Right ventricle myocardium inferior (tissue), 1 donor: ENCODE data around the gene DLG3. TPM values are rescaled to one million over a fixed set of nuclear protein-coding genes. Genes with fewer than 3 reads are reported as not detected.
"Not testable (repeated sequence)": the region's sequence is repeated elsewhere in the genome, so short reads cannot be mapped to it uniquely, and the experiment has no call there.

Experiments used
- ATAC-seq: fragments of 200-7000 bp; cut with Tn5 transposase; one replicate; pipeline ENCODE4 v1.9.1; 2020; ENCODE audit warnings: mild to moderate bottlenecking, moderate library complexity
- DNase-seq: peaks from one replicate; pipeline ENCODE4 v3.0.0; 2021; ENCODE audit errors: missing footprints
- intact Hi-C: fragments of 100-400 bp; cut with DNase I; formaldehyde crosslinking; loops from one replicate; pipeline ENCODE4 v1.11.0; 2022
- total RNA-seq: library from RNA; stranded (reverse); fragmentation: NEBNext Ultra II Directional; extraction: Animal tissue kit (Norgen Biotek cat#: 25700); gene quantifications from one replicate; pipeline ENCODE4 v1.2.1, GENCODE V29; 2021
- donor health status: DM: no; HTN: yes; CAD: no; lungs with severe emphysema.

DLG3 gene
- total RNA-seq, 1 donor from 2014 or later: 9.5 TPM

- intact Hi-C loops: no loop called here
- DNase-seq (no peak), ATAC-seq (no peak)
These were observed 52.4 kb downstream of the DLG3 start for GRCh38 chrX:70497026-70497425.

GRCh38 chrX:70498129-70498528, 53.5 kb downstream of the DLG3 start:
- intact Hi-C loops: no loop called here
- ATAC-seq: no peak
- DNase-seq: no peak

- intact Hi-C loops: no loop called here
These were observed 56.2 kb downstream of the DLG3 start for GRCh38 chrX:70500826-70501225.

GRCh38 chrX:70504772-70505450, 60.3 kb downstream of the DLG3 start:
- intact Hi-C loops: no loop called here
- DNase-seq: no peak
- ATAC-seq: no peak

More at GRCh38 chrX:70500826-70501225, 56.2 kb downstream of the DLG3 start:
- no peak for DNase-seq
- ATAC-seq: no peak

- intact Hi-C loops: no loop called here
- no peak for DNase-seq
These were observed 60.8 kb downstream of the DLG3 start for GRCh38 chrX:70505451-70505841.

GRCh38 chrX:70508296-70508911, 63.8 kb downstream of the DLG3 start:
- intact Hi-C loops: no loop called here
- DNase-seq (no peak), ATAC-seq (no peak)

More at GRCh38 chrX:70505451-70505841, 60.8 kb downstream of the DLG3 start:
- no peak for ATAC-seq

GRCh38 chrX:70509078-70509477, 64.4 kb downstream of the DLG3 start:
- no peak for ATAC-seq
- DNase-seq: no peak
- intact Hi-C loops: no loop called here

GRCh38 chrX:70515270-70515669, 70.6 kb downstream of the DLG3 start:
- ATAC-seq, DNase-seq, intact Hi-C loops: not testable (repeated sequence)

GRCh38 chrX:70515692-70516091, 71.1 kb downstream of the DLG3 start:
- ATAC-seq, intact Hi-C loops, DNase-seq: not testable (repeated sequence)

GRCh38 chrX:70525733-70526132, 81.1 kb downstream of the DLG3 start:
- DNase-seq (no peak), ATAC-seq (no peak)
- intact Hi-C loops: no loop called here

GRCh38 chrX:70527053-70527452, 82.4 kb downstream of the DLG3 start:
- no peak for DNase-seq
- intact Hi-C loops: no loop called here
- no peak for ATAC-seq

- ATAC-seq (no peak), DNase-seq (no peak)
These were observed 83.1 kb downstream of the DLG3 start for GRCh38 chrX:70527610-70528345.

GRCh38 chrX:70535198-70535597, 90.6 kb downstream of the DLG3 start:
- intact Hi-C loops: no loop called here
- ATAC-seq (no peak), DNase-seq (no peak)

More at GRCh38 chrX:70527610-70528345, 83.1 kb downstream of the DLG3 start:
- intact Hi-C loops: no loop called here

- intact Hi-C loops: no loop called here
- DNase-seq (no peak), ATAC-seq (no peak)
These were observed 104.8 kb downstream of the DLG3 start for GRCh38 chrX:70549429-70549828.

GRCh38 chrX:70552130-70552704, 107.6 kb downstream of the DLG3 start:
- intact Hi-C loops: no loop called here

GRCh38 chrX:70553516-70553915, 108.9 kb downstream of the DLG3 start:
- intact Hi-C loops: no loop called here
- DNase-seq: no peak
- no peak for ATAC-seq

More at GRCh38 chrX:70552130-70552704, 107.6 kb downstream of the DLG3 start:
- ATAC-seq (no peak), DNase-seq (no peak)

- intact Hi-C loops: loop anchor here (2.0 kb wide), 1 partner anchor 101 kb away; no protein-coding TSS in a partner anchor
- DNase-seq (no peak), ATAC-seq (no peak)
These were observed 109.4 kb downstream of the DLG3 start for GRCh38 chrX:70554081-70554480.

- ATAC-seq (no peak), DNase-seq (no peak)
- intact Hi-C loops: loop anchor here (2.0 kb wide), 1 partner anchor 102 kb away; no protein-coding TSS in a partner anchor
These were observed 109.9 kb downstream of the DLG3 start for GRCh38 chrX:70554523-70554922.

- ATAC-seq: no peak
- intact Hi-C loops: loop anchor here (2.0 kb wide), 1 partner anchor 102 kb away; no protein-coding TSS in a partner anchor
- DNase-seq: no peak
These were observed 110.3 kb downstream of the DLG3 start for GRCh38 chrX:70554948-70555347.
